ENCODE data around the gene SHROOM1.
"Not testable (repeated sequence)": the region's sequence is repeated elsewhere in the genome, so short reads cannot be mapped to it uniquely, and the experiment has no call there.

Gene SHROOM1

GRCh38 chr5:132804219-132804618, 26.2 kb downstream of the SHROOM1 start:
- not testable (repeated sequence) for DNase-seq

- DNase-seq: not testable (repeated sequence)
Observed at GRCh38 chr5:132802685-132803066, 27.8 kb downstream of the SHROOM1 start.

- DNase-seq: peak; percentile 44
Observed at GRCh38 chr5:132802044-132802684, 28.3 kb downstream of the SHROOM1 start.

- no peak for DNase-seq
Observed at GRCh38 chr5:132800545-132800944, 29.9 kb downstream of the SHROOM1 start.

GRCh38 chr5:132799392-132799791, 31.1 kb downstream of the SHROOM1 start:
- no peak for DNase-seq

- peak; percentile 35 for DNase-seq
Observed at GRCh38 chr5:132797651-132798050, 32.8 kb downstream of the SHROOM1 start.

GRCh38 chr5:132791026-132791425, 39.4 kb downstream of the SHROOM1 start:
- DNase-seq: no peak

GRCh38 chr5:132790201-132790865, 40.1 kb downstream of the SHROOM1 start:
- no peak for DNase-seq

GRCh38 chr5:132788990-132789886, 41.2 kb downstream of the SHROOM1 start:
- DNase-seq: peak; percentile 74

- DNase-seq: no peak
Observed at GRCh38 chr5:132788508-132788907, 41.9 kb downstream of the SHROOM1 start.

GRCh38 chr5:132787076-132787475, 43.4 kb downstream of the SHROOM1 start:
- no peak for DNase-seq

- no peak for DNase-seq
Observed at GRCh38 chr5:132785864-132786263, 44.6 kb downstream of the SHROOM1 start.

GRCh38 chr5:132785365-132785764, 45.1 kb downstream of the SHROOM1 start:
- no peak for DNase-seq

- DNase-seq: peak; percentile 16
Observed at GRCh38 chr5:132782101-132782500, 48.3 kb downstream of the SHROOM1 start.

- no peak for DNase-seq
Observed at GRCh38 chr5:132781029-132781428, 49.4 kb downstream of the SHROOM1 start.

GRCh38 chr5:132780577-132780976, 49.9 kb downstream of the SHROOM1 start:
- no peak for DNase-seq

GRCh38 chr5:132779961-132780360, 50.5 kb downstream of the SHROOM1 start:
- no peak for DNase-seq

- no peak for DNase-seq
Observed at GRCh38 chr5:132778856-132779255, 51.6 kb downstream of the SHROOM1 start.

- no peak for DNase-seq
Observed at GRCh38 chr5:132778129-132778528, 52.3 kb downstream of the SHROOM1 start.

GRCh38 chr5:132777209-132778069, 53.0 kb downstream of the SHROOM1 start, which contains the start of gene SEPTIN8:
TSS of gene SEPTIN8 (minus strand) at chr5:132777239. CDS start at chr5:132777137, 102 bp downstream.
- DNase-seq: peak; percentile 87

GRCh38 chr5:132776938-132777208, 53.6 kb downstream of the SHROOM1 start:
- DNase-seq: no peak

GRCh38 chr5:132776131-132776937, 54.1 kb downstream of the SHROOM1 start:
- peak; percentile 84 for DNase-seq

All from NCI-H69 (cell line).